GM13976 (cell line): ENCODE measurements around the gene TMEM132A.
A peak's percentile ranks its signal among the peaks of the same experiment; 100 is the strongest.

ENCODE experiments used
- DNase-seq: peaks from one replicate; pipeline ENCODE4 v3.0.0; 2012; ENCODE audit warnings: low spot score
- CTCF ChIP-seq: IDR thresholded peaks from 2 replicates; pipeline ENCODE4 v1.5.1; 2012; ENCODE audit warnings: borderline replicate concordance, mild to moderate bottlenecking; ENCODE audit not compliant: insufficient read depth; ENCODE audit errors: extremely low read depth, missing control alignments, control extremely low read depth
- in situ Hi-C: fragments of 300-500 bp; cut with MboI; formaldehyde crosslinking; loops from one replicate; pipeline ENCODE4 v1.12.0; 2022; ENCODE audit warnings: low sequenced_read_pairs, mixed read lengths, inconsistent platforms; ENCODE audit not compliant: unreplicated experiment

Gene TMEM132A

GRCh38 chr11:60959431-60959830 is 35.2 kb downstream of the TMEM132A start:
- TF ChIP-seq CTCF = no peak
- in situ Hi-C loops = no loop called here
- DNase-seq = no peak

GRCh38 chr11:60960405-60960804 is 36.1 kb downstream of the TMEM132A start:
- in situ Hi-C loops = loop anchor here (10.0 kb wide), 1 partner anchor 164 kb away; no protein-coding TSS in a partner anchor
- no peak for TF ChIP-seq CTCF
- DNase-seq = no peak

- DNase-seq = no peak
- no peak for TF ChIP-seq CTCF
These were observed 40.5 kb downstream of the TMEM132A start for GRCh38 chr11:60964801-60965200.

DNA sequence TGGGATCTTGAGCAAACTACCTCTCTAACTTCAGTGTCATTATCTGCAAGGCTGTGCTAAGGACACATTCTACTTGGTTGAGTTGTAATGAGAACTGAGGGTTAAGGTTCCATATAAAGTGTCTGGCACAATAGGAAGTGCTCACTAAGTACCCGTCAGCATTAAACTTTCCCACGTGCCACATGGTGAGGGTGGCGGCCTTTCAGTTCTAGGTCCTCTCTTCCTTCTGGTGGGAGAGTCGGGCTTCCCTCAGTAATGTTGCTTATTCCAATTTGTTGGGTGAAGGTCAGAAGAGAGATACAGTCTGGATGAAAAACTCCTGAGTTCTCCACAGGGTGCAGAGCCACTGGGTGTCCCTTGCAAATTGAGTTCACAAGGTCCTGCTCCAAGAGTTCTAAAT is 42.6 kb downstream of the TMEM132A start:
- no peak for TF ChIP-seq CTCF
- in situ Hi-C loops = loop anchor here (10.0 kb wide), 1 partner anchor 158 kb away; no protein-coding TSS in a partner anchor
- DNase-seq = no peak

More at GRCh38 chr11:60964801-60965200, 40.5 kb downstream of the TMEM132A start:
- in situ Hi-C loops = loop anchor here (10.0 kb wide), 1 partner anchor 160 kb away; no protein-coding TSS in a partner anchor

GRCh38 chr11:60968223-60968622 is 44.0 kb downstream of the TMEM132A start:
- TF ChIP-seq CTCF = no peak
- in situ Hi-C loops = loop anchor here (10.0 kb wide), 1 partner anchor 157 kb away; no protein-coding TSS in a partner anchor
- DNase-seq = no peak

- peak; percentile 92 for TF ChIP-seq CTCF
- peak; percentile 85 for DNase-seq
- in situ Hi-C loops = no loop called here
These were observed 46.1 kb downstream of the TMEM132A start for GRCh38 chr11:60970369-60970774.
